Naive thymus-derived CD8-positive, alpha-beta T cell (primary cell): ENCODE data around the gene SLC22A16. TPM values are rescaled to one million over a fixed set of nuclear protein-coding genes. Genes with fewer than 3 reads are reported as not detected.
"Not testable (repeated sequence)": the region's sequence is repeated elsewhere in the genome, so short reads cannot be mapped to it uniquely, and the experiment has no call there.

ENCODE experiments used
- ATAC-seq, 2 donors: fragments of 150-1000 bp; cut with Tn5 transposase in 1 of 2; sonication (Bioruptor Pico), chemical (Tn5 transposase) in 1 of 2; 1 replicate in 1 of 2; 2 replicates in 1 of 2; pipeline ENCODE4 v1.10.0; 2021; ENCODE audit warnings: mild to moderate bottlenecking in 2 of 2, moderate library complexity in 2 of 2
- POLR2A ChIA-PET: fragments of 350-600 bp; sonication (Branson Sonifier 250); formaldehyde crosslinking; loops from one replicate; lab custom pipeline; 2021; ENCODE audit warnings: antibody characterized with exemption; lab: Charles Lee
- DNase-seq, 10 donors: peaks; one replicate each; pipeline versions ENCODE4 v3.0.0 to v3.0.0-alpha.2; 2020 to 2022
- H3K27ac Mint-ChIP-seq, 10 donors: one replicate each; pipeline ENCODE4 v1.8.0; 2020 to 2022; ENCODE audit warnings: mild to moderate bottlenecking in 10 of 10, mixed read lengths in 10 of 10, moderate library complexity in 4 of 10, inconsistent platforms in 1 of 10
- H3K27me3 Mint-ChIP-seq, 5 donors: one replicate each; pipeline ENCODE4 v1.8.0; 2021 to 2022; ENCODE audit warnings: mixed read lengths in 5 of 5
- H3K36me3 Mint-ChIP-seq, 3 donors: one replicate each; pipeline ENCODE4 v1.8.0; 2020 to 2022; ENCODE audit warnings: mixed read lengths in 3 of 3, mild to moderate bottlenecking in 2 of 3, inconsistent platforms in 1 of 3
- H3K4me1 Mint-ChIP-seq, 4 donors: one replicate each; pipeline ENCODE4 v1.8.0; 2021 to 2022; ENCODE audit warnings: mixed read lengths in 4 of 4
- H3K4me3 Mint-ChIP-seq, 10 donors: one replicate each; pipeline ENCODE4 v1.8.0; 2020 to 2022; ENCODE audit warnings: mild to moderate bottlenecking in 10 of 10, mixed read lengths in 10 of 10, moderate library complexity in 6 of 10, inconsistent platforms in 1 of 10
- H3K9me3 Mint-ChIP-seq, 9 donors: one replicate each; pipeline ENCODE4 v1.8.0; 2020 to 2022; ENCODE audit warnings: mixed read lengths in 9 of 9, mild to moderate bottlenecking in 3 of 9, inconsistent platforms in 1 of 9, moderate library complexity in 1 of 9
- polyA plus RNA-seq, 3 donors: library from polyadenylated mRNA; unstranded; fragments of 300-500 nt; fragmentation: Illumina TruSeq; gene quantifications; one replicate each; pipeline ENCODE4 v1.2.3, GENCODE V29; 2021
- total RNA-seq, 8 experiments: library from RNA in 2 of 8; stranded (reverse) in 2 of 8; gene quantifications; one replicate each; pipeline ENCODE4 v1.2.3 and lab custom pipeline; 2021 to 2026

SLC22A16 gene
- total and polyA plus RNA-seq, 5 experiments from 2014 or later: not detected

DNA sequence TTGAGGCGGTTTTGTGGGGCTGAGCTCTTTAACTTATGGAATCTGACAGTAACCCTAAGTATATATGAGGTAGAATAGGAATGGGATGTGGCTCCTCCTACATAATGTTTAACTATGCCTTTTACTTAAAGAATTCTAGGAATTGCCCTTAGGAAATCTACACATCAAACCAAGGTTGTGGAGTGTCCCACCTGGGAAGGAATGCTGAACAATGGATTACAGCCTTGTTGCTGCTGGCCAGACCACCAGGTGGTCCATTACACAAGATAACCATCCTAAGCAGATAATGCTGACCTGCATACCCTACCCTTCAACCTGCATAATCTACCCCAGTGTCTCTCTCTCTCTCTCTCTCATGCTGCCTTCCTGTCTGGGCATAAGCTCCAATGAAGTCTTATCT, 35.0 kb upstream of the SLC22A16 start:
- Mint-ChIP-seq H3K27ac (no peak overlapping the region), H3K9me3 (peaks cover 0 to 3% (median 0%) of the 10 kb centered on the region in 9 donors), H3K4me1 (peaks cover 0 to 3% (median 0%) of the 10 kb centered on the region in 4 donors), H3K27me3 (peaks cover 0 to 8% (median 7%) of the 10 kb centered on the region in 5 donors), H3K4me3 (no peak overlapping the region), H3K36me3 (peaks cover 0 to 3% (median under 1%) of the 10 kb centered on the region in 3 donors)
- ATAC-seq (no peak), DNase-seq (no peak)
- POLR2A ChIA-PET: no interaction called here

DNA sequence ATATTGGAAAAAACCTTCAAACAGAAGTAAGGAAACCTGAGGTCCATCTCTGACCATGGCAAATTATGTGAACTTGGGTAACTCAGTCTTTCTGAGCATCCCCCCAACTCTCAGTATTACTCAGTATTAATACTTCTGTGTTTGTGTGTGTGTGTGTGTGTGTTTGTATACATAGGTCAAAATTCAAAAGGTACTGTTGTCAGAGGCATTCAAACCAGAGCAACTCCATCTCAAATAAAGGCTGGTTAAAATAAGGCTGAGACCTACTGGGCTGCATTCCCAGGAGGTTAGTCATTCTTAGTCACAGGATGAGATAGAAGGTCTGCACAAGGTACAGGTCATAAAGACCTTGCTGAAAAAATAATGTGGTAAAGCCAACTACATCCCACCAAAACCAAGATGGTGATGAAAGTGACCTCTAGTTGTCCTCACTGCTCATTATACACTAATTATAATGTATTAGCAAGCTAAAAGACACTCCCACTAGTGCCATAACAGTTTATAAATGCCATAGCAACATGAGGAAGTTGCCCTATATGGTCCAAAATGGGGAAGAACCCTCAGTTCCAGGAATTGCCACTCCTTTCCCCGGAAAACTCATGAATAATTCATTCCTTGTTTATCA, 33.3 kb upstream of the SLC22A16 start:
- peaks cover 2 to 8% (median 7%) of the 10 kb centered on the region in 5 donors for H3K27me3 Mint-ChIP-seq
- peaks cover 0 to 10% (median 7%) of the 10 kb centered on the region in 3 donors for H3K36me3 Mint-ChIP-seq
- POLR2A ChIA-PET: no interaction called here
- ATAC-seq: no peak
- H3K9me3 Mint-ChIP-seq: peaks cover 0 to 14% (median 7%) of the 10 kb centered on the region in 9 donors
- peaks cover 0 to 3% (median 0%) of the 10 kb centered on the region in 4 donors for H3K4me1 Mint-ChIP-seq
- no peak overlapping the region for H3K27ac Mint-ChIP-seq
- DNase-seq: no peak
- H3K4me3 Mint-ChIP-seq: no peak overlapping the region

DNA sequence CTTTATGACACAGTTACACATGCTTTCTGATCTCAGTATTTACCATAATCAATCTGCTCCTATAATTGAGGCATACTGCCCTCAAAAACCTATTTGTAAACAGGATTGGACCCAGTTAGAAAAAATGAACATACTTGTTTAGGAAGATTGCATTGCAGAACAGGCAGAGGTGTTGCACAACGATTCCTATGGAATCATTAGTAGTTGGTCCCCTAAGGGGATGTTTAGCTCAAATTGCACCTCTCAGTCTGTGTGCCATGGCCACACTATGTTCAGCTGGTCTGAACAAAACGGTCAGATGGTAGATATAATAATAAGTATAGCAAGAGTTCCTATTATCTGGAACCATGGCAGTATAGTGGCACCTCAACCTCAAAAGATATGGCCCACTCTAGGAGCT, 28.5 kb upstream of the SLC22A16 start:
- peaks cover 0 to 17% (median 7%) of the 10 kb centered on the region in 3 donors for H3K36me3 Mint-ChIP-seq
- peaks cover 0 to 23% (median 8%) of the 10 kb centered on the region in 9 donors for H3K9me3 Mint-ChIP-seq
- ATAC-seq, H3K4me1 Mint-ChIP-seq, H3K4me3 Mint-ChIP-seq, DNase-seq, H3K27ac Mint-ChIP-seq, H3K27me3 Mint-ChIP-seq: not testable (repeated sequence)
- POLR2A ChIA-PET: interaction anchor here (0.5 kb wide), 1 partner anchor 54 kb away, joined by 3 read pairs; no protein-coding TSS in a partner anchor

DNA sequence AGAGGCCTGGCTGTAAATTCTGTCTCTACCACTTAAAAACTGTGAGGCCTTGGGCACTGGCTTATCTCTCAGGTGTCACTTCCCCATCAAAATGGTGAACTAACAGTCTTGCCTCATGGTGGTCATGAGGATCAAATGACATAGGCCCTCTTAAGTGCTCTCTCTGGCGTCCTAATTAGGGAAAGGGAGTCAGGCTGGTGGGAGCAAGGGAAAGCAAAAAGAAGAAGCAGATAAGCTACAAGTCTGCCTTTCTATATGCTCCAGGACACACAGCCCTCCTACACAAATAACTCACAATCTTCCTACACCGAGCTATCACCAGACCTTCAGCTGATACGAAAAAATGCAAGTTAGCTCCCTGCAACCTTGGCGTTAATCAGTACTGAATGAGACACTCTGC, 19.5 kb upstream of the SLC22A16 start:
- Mint-ChIP-seq H3K4me1 (peaks cover 0 to 1% (median 0%) of the 10 kb centered on the region in 4 donors), H3K4me3 (no peak overlapping the region), H3K36me3 (peaks cover 0 to 2% (median 0%) of the 10 kb centered on the region in 3 donors), H3K27me3 (peaks cover 3 to 29% (median 6%) of the 10 kb centered on the region in 5 donors), H3K9me3 (peaks cover 0 to 2% (median 0%) of the 10 kb centered on the region in 9 donors), H3K27ac (no peak overlapping the region)
- ATAC-seq (no peak), DNase-seq (no peak)
- POLR2A ChIA-PET: no interaction called here

DNA sequence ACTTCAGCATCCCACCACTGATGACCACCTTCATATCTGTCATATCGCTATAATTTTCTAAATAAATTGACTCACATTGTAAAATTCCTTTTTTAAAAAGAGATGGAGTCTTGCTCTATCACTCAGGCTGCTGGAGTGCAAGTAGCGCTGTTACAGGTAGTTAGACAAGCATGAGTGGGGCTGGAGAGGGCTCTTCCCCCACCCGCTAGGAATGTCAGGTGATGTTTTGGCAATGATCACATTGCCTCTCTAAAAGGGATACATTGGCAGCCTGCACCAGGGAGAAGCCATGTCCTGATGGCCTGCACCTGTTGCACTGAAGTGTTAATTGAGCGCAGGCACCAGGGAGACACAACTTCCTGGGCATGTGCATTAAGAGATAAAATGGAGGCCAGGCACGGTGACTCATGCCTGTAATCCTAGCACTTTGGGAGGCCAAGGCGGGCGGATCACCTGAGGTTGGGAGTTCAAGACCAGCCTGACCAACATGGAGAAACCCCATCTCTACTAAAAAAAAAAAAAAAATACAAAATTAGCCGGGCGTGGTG, 16.9 kb upstream of the SLC22A16 start:
- Mint-ChIP-seq H3K9me3 (peaks cover 0 to under 1% (median 0%) of the 10 kb centered on the region in 9 donors), H3K27ac (no peak overlapping the region), H3K36me3 (no peaks in the 10 kb centered on the region), H3K4me3 (no peak overlapping the region), H3K27me3 (peaks cover 3 to 29% (median 8%) of the 10 kb centered on the region in 5 donors), H3K4me1 (peaks cover 0 to 1% (median 0%) of the 10 kb centered on the region in 4 donors)
- ATAC-seq: no peak
- no peak for DNase-seq
- POLR2A ChIA-PET: no interaction called here

DNA sequence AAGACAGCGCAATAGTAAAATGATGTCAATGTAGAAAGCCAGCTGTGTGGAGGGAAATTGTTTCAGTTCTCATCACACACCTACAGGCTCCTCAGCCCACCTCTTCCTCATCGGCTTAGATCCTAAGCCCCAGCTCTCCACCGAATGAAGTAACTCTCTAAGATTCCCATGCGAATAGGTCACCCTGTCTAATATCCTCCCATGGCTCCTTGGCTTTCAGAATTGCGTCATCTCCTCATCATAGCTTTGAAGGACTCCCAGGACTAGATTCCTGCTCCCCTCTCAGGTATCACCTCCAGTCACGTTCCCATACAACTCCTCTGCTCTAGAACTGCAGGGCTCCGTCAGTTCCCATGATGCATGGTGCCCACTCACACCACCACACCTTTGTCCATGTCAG, 16.2 kb upstream of the SLC22A16 start:
- H3K27me3 Mint-ChIP-seq: peaks cover 3 to 33% (median 10%) of the 10 kb centered on the region in 5 donors
- no peak overlapping the region for H3K27ac Mint-ChIP-seq
- no peaks in the 10 kb centered on the region for H3K36me3 Mint-ChIP-seq
- no peaks in the 10 kb centered on the region for H3K9me3 Mint-ChIP-seq
- POLR2A ChIA-PET: no interaction called here
- no peak overlapping the region for H3K4me3 Mint-ChIP-seq
- no peak for DNase-seq
- peaks cover 0 to 1% (median 0%) of the 10 kb centered on the region in 4 donors for H3K4me1 Mint-ChIP-seq
- no peak for ATAC-seq

DNA sequence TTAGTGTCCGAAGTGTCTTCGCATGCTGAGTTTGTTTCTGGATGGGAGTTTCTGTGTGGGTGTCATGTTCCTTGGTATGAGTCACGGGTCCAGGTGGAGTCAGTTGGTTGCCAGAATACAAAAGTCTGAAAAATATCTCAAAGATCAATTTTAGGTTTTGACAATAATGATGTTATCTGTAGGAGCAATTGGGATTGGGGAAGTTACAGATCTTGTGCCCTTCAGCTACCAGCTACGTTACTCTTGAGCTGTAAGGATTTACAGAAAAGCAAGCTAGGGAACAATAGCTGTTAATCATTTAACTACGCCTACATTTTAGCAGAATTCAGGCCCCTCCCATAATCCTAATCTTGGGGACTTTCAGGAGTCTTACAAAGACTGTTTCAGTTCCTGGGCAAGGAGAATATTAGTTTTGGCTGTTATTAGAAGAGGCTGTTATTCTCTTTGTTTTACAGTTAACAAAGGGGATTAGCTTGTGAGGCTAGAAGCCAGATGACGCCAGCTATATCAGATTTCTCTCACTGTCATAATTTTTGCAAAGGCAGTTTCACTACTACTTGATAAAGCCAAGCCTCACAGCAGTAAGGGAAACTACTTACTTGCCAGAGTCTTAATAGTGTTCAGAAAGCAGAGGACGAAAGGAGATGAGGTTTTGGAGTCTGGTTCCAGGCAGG, 15.4 kb upstream of the SLC22A16 start:
- peak overlapping the region in 1 of 10 donors; percentile 17 for H3K27ac Mint-ChIP-seq
- H3K27me3 Mint-ChIP-seq: peaks cover 5 to 38% (median 12%) of the 10 kb centered on the region in 5 donors
- ATAC-seq (no peak), DNase-seq (no peak)
- H3K4me1 Mint-ChIP-seq: peaks cover 0 to 1% (median 0%) of the 10 kb centered on the region in 4 donors
- H3K4me3 Mint-ChIP-seq: no peak overlapping the region
- no peaks in the 10 kb centered on the region for H3K36me3 Mint-ChIP-seq
- POLR2A ChIA-PET: no interaction called here
- H3K9me3 Mint-ChIP-seq: peaks cover 0 to 2% (median 0%) of the 10 kb centered on the region in 9 donors

DNA sequence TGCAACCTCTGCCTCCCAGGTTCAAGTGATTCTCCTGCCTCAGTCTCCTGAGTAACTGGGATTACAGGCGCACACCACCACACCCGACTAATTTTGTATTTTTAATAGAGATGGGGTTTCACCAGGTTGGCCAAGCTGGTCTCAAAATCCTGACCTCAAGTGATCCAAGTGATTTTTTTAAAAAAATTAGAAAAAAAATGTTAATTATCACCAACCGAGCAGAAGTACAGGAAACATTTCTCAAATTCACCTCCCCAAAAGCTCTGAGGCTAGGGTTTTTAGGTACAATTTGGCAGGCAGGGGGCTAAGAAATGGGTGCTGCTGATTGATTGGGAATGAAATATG, 14.9 kb upstream of the SLC22A16 start:
- no peak overlapping the region for H3K27ac Mint-ChIP-seq
- no peak overlapping the region for H3K4me3 Mint-ChIP-seq
- POLR2A ChIA-PET: no interaction called here
- ATAC-seq (no peak), DNase-seq (no peak)
- H3K27me3 Mint-ChIP-seq: peaks cover 5 to 38% (median 12%) of the 10 kb centered on the region in 5 donors
- peaks cover 0 to 1% (median 0%) of the 10 kb centered on the region in 4 donors for H3K4me1 Mint-ChIP-seq
- no peaks in the 10 kb centered on the region for H3K36me3 Mint-ChIP-seq
- H3K9me3 Mint-ChIP-seq: peaks cover 0 to 2% (median 0%) of the 10 kb centered on the region in 9 donors

DNA sequence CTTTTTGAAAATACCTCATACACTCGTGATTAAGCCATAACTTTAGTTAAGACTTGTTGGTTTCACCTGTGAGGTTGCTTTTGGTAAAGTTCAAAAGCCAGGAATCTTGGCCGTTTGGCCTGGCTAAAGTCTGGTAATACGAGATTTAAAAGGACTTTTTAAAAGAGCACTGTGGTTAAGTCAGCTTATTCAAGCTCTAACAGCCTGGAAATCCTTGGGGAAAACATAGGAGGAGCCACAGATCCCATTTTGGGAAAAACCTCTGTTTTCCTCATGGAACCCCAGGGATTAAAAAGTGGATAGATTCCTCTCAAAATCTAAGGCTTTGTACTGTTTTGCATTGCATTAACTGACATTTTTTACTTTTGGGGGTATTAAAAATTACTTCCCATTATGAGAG, 13.7 kb upstream of the SLC22A16 start:
- peaks cover 8 to 37% (median 12%) of the 10 kb centered on the region in 5 donors for H3K27me3 Mint-ChIP-seq
- no peak for ATAC-seq
- peaks cover 0 to 1% (median 0%) of the 10 kb centered on the region in 4 donors for H3K4me1 Mint-ChIP-seq

DNA sequence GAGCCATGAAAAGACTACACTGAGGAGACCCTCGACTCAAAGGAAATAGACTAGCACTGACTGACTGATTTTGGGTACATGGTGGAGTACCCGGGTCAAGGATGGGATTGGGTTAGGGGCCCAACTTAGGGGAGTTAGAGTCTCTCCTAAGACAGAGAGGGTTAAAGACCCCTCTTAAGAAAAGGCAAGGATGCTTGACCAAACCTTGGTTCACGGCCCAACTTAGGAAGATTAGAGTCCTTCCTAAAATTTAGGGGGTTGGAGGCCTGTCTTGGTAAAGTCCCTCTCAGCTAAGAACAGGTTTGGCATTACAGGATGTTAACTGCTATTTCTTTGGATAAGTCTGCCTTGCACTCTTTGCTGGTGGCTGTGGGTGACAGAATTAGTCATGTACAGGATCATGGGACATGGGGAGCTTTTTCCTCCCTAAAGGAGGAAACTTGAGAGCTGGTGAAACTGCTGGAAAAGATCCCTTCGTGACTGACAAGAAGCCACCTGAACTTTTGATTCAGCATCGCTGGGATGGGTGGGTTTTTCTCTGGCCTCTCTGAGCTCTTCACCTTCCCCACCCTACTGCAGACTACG, 12.3 kb upstream of the SLC22A16 start:
- Mint-ChIP-seq H3K9me3 (peaks cover 0 to 4% (median 0%) of the 10 kb centered on the region in 9 donors), H3K36me3 (no peaks in the 10 kb centered on the region), H3K27me3 (peaks cover 8 to 31% (median 14%) of the 10 kb centered on the region in 5 donors), H3K4me1 (peaks cover 0 to 1% (median under 1%) of the 10 kb centered on the region in 4 donors), H3K4me3 (no peak overlapping the region), H3K27ac (no peak overlapping the region)
- ATAC-seq (no peak), DNase-seq (no peak)
- POLR2A ChIA-PET: no interaction called here

More for the DNA sequence above, 13.7 kb upstream of the SLC22A16 start:
- no peak for DNase-seq
- H3K4me3 Mint-ChIP-seq: no peak overlapping the region
- H3K9me3 Mint-ChIP-seq: peaks cover 0 to 4% (median 0%) of the 10 kb centered on the region in 9 donors
- POLR2A ChIA-PET: no interaction called here
- H3K27ac Mint-ChIP-seq: no peak overlapping the region
- no peaks in the 10 kb centered on the region for H3K36me3 Mint-ChIP-seq

DNA sequence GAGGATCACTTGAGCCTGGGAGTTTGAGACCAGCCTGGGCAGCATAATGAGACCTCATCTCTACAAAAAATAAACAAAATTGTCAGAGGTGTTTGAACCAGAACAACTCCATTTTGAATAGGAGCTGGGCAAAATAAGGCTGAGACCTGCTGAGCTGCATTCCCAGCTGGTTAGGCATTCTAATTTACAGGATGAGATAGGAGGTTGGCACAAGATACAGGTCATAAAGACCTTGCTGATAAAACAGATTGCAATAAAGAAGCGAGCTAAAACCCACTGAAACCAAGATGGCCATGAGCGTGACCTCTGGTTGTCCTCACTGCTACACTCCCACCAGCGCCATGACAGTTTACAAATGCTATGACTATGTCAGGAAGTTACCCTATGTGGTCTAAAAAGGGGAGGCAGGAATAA, 11.6 kb upstream of the SLC22A16 start:
- H3K4me1 Mint-ChIP-seq, DNase-seq, ATAC-seq, H3K27ac Mint-ChIP-seq, H3K36me3 Mint-ChIP-seq, POLR2A ChIA-PET, H3K9me3 Mint-ChIP-seq, H3K4me3 Mint-ChIP-seq: not testable (repeated sequence)
- peaks cover 8 to 30% (median 14%) of the 10 kb centered on the region in 5 donors for H3K27me3 Mint-ChIP-seq

DNA sequence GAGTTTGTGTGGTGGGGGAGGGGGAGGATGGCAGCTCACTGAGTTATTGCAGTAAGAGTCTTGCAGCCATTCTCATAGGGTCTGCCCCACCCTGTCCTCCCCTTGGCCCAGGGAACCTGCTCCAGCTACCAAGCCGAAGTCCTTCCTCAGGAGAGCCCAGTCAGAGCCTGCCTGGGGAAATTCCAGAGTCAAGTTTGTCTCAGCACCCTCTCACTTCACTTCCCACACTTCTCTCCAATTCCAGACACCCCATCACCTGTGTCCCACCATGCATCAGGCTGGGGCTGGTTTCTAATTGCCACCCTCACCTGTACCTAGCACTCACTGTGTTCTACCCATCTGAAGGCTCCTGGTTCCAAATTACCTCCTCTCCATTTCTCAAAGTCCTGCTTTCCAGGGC, 10.3 kb upstream of the SLC22A16 start:
- POLR2A ChIA-PET: no interaction called here
- DNase-seq (no peak), ATAC-seq (no peak)
- Mint-ChIP-seq H3K27ac (peak overlapping the region in 1 of 10 donors; percentile 34), H3K4me3 (no peak overlapping the region), H3K9me3 (peaks cover 0 to 10% (median 2%) of the 10 kb centered on the region in 9 donors), H3K36me3 (peaks cover 0 to 9% (median 1%) of the 10 kb centered on the region in 3 donors), H3K27me3 (peaks cover 8 to 24% (median 11%) of the 10 kb centered on the region in 5 donors), H3K4me1 (peaks cover 0 to 1% (median 0%) of the 10 kb centered on the region in 4 donors)
